Measurements from ENCODE around the gene THAP11. TPM values are rescaled to one million over a fixed set of nuclear protein-coding genes. Genes with fewer than 3 reads are reported as not detected.

THAP11 gene
- total RNA-seq: 25.7 and 28.1 TPM in 2 replicates

DNA sequence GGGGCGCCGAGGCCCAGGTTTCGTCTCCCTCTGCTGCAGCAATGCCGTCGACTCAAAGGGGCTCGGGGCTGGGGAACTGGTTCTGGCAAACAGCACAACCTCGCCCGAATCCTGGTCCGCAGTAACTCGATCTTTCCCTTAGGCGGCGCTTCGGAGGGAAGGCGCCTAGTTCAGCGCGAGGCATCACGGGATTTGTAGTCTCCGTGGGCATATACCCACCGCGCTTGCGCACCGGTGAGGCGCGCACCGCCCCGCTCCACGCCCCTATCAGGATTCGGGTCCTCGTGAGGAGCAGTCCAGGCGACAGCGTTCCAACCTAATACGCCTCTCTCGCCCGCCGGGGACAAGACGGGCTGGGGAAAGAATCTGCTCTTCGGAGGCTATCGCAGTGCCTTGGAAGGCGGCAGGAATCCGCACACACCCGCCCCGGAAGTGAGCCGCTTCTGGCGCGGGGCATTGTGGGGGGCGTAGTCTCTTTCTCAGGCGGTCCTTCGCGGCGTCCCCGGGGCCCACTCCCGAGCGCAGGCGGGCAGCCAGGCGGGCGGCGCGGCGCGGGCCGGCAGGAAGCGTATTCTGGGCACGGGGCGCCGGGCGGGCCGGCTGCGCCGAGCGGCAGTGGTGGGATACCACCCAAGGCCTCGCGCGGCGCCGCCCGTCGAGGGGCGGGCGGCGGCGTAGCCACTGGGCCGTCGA is at the start of gene THAP11:
Gene THAP11, plus strand, starts transcription at position 505 of the 693 bp plus-strand sequence. CDS start 235 bp downstream, outside the sequence.

DNA sequence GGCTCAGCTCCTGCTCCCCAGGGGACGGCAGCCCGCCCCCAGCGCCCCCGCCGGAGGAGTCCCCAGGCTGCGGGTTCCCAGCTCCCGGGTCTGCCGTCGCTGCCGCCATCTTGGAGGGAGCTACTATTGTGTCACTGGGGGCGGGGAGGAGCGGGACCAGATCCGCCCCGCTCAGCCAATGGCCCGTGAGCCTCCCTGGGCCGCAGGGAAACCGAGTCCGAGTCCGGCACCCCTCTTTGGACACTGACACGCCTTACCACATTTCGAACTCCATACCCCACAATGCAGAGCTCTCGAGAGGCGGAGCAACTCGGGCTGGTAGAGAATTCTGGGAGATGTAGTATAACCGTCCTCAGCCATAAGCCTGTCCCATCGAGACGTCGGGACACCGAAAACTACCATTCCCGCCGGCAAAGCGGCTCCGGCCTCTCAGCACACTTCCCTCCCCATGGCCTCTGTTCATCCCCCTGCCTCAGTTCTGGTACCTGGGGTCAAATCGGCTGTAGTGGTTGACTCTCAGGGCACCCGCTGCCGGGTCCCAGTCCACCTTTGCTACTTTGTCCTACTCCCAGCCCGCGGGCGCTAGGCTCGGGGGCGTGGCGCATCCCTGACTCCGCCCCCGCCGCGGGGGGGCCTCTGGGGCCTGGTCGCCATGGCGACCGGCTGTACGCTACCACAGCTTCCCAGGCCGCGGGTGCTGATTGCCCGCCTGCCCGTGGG is 35.5 kb upstream of the THAP11 start, which contains the start of the genes RANBP10 and TSNAXIP1:
Gene RANBP10, minus strand, starts transcription at position 133 of the 720 bp plus-strand sequence. Its CDS starts 24 bp downstream, at position 109.
Gene TSNAXIP1, plus strand, starts transcription at position 462 of the 720 bp plus-strand sequence. CDS start 261 bp downstream, outside the sequence.

DNA sequence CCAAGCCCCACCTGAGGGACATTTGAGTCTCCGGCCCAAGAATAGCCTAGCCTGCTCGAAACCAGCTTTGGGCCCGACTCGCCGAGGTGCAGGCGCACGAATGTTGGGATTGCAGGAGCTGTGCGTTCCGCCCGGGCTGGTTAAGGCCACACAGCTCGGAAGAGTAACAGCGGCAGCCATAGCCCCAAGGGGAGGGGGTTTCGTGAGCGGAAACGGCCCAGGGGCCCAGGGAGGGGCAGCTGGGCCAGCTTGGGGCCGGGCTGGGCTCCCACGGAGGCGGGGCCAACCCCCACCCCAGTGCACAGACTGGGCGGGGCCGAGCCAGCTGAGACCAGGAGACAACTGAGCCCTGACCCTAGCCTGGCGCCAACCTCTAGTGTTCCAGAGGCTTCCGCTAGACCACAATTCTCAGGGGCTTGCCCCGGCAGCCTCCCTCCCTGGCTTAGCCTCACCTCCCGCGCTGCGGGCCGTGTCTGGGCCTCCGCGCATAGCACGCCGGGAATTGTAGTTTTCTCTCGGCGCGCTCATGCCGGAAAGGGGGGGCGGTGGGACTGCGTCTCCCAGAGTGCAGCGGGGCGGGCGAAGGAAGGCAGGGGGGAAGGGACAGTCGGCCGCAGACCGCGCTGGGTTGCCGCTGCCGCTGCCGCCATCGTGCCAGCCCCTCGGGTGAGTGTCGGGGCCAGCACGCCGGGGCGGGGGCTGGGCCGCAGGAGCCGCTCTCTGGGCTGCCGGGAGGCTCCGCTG is 4.4 kb downstream of the THAP11 start, which contains the start of gene NUTF2:
Gene NUTF2, plus strand, starts transcription at position 614 of the 744 bp plus-strand sequence. CDS start 18,198 bp downstream, outside the sequence.

GRCh38 chr16:67847064-67847861 is 5.1 kb downstream of the THAP11 start, which contains the start of gene CENPT:
Gene CENPT (minus strand): TSS chr16:67847693. CDS start chr16:67833859, 13,834 bp downstream.

GRCh38 chr16:67872631-67873434 is 30.7 kb downstream of the THAP11 start, which contains the start of gene EDC4:
Gene EDC4 (plus strand): TSS chr16:67873052. CDS start chr16:67873262, 210 bp downstream.

DNA sequence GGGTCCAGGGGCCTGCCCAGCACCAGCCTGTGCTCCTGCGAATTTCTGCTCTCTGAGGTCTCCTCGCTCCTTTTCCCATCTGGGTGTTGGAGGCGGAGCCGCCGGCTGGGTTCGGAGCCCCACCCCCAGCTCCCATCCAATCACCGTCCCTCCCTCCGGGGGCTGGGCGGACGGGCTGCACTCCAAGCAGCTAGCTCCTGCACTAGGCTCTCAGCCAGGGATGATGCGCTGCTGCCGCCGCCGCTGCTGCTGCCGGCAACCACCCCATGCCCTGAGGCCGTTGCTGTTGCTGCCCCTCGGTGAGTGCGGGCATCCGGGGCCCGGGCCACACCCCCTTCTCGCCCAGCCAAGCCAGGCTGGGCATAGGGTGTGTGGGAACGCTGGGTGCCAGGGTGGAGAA is 42.6 kb downstream of the THAP11 start, which contains the start of gene NRN1L:
Gene NRN1L, plus strand, starts transcription at position 202 of the 400 bp plus-strand sequence. Its CDS starts 19 bp downstream, at position 221.

DNA sequence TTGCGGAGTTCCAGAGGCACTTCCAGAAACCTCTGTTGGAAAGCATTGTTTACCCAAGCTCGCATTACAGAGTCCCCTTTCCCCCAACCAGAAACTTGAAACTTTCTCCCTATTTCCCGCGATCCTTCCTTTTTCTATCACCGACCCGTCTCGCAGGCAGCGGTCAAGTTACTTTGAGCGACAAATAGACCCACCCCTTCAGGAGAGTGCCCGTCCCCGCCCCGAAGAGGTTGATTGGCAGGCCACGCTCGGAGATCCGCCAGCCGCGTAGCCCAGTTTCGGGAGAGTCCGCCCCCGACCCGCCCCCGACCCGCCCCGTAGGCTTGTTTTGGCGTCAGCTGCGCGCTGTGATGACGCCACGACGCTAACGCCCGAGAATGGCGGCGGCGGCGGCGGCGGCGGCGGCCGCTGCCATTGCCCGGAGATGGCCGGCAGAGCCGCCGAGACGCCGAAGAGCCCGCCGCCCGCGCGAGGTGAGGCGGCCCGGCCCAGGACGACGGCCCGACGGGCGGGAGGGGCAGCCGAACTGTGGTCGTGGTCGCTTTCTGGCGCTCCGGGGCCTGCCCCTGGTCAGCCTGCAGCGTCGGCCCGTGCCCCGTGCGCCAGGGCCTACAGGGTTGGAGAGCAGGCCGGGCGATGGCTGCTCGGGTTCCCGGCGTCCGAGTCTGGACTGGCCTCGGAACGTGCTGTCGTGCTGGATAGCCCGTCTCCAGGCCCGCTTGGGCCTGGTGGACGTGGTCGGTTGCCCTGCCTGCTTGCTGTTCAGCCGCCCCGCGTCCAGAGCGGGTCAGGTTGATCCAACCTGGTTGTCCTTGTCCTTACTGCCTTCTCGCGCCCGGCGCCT is 51.0 kb downstream of the THAP11 start, which contains the start of gene PSKH1:
Gene PSKH1, plus strand, starts transcription at position 356 of the 844 bp plus-strand sequence. CDS start 15,496 bp downstream, outside the sequence.

Small RNA genes within 50 kb of the gene (small RNA-seq; reads per million reads assigned to genes)
- gene AC040162.2: not detected
- not detected for gene NRN1L

Other genes with a start within 250 kb of the THAP11 start
- gene CARMIL2, start 197.2 kb upstream of the THAP11 start, total RNA-seq: 0.67 and 1.3 TPM in 2 replicates
- gene ACD, start 182.1 kb upstream of the THAP11 start, total RNA-seq: 25.4 and 28.4 TPM in 2 replicates
- gene PARD6A, start 181.4 kb upstream of the THAP11 start, total RNA-seq: 1.3 and 2.2 TPM in 2 replicates
- gene ENKD1, start 175.6 kb upstream of the THAP11 start, total RNA-seq: 9.6 and 21.2 TPM in 2 replicates
- gene C16orf86, start 175.5 kb upstream of the THAP11 start, total RNA-seq: 2.0 and 2.4 TPM in 2 replicates
- gene GFOD2, start 123.0 kb upstream of the THAP11 start, total RNA-seq: 52.3 and 53.9 TPM in 2 replicates
- 11.2 and 15.4 TPM in 2 replicates for gene RANBP10, start 35.8 kb upstream of the THAP11 start, total RNA-seq
- 0.33 and 0.67 TPM in 2 replicates for gene TSNAXIP1, start 35.4 kb upstream of the THAP11 start, total RNA-seq
- gene NUTF2, start 4.6 kb downstream of the THAP11 start, total RNA-seq: 258 and 586 TPM in 2 replicates
- 30.4 and 30.5 TPM in 2 replicates for gene CENPT, start 5.4 kb downstream of the THAP11 start, total RNA-seq
- 81.1 and 84.6 TPM in 2 replicates for gene EDC4, start 30.7 kb downstream of the THAP11 start, total RNA-seq
- gene NRN1L, start 42.6 kb downstream of the THAP11 start, total RNA-seq: not detected in 2 replicates
- 21.9 and 26.1 TPM in 2 replicates for gene PSKH1, start 50.9 kb downstream of the THAP11 start, total RNA-seq
- gene CTRL, start 89.5 kb downstream of the THAP11 start, total RNA-seq: 0.57 and 0.65 TPM in 2 replicates
- 31.0 and 46.1 TPM in 2 replicates for gene PSMB10, start 94.5 kb downstream of the THAP11 start, total RNA-seq
- gene LCAT, start 101.8 kb downstream of the THAP11 start, total RNA-seq: 4.8 and 5.2 TPM in 2 replicates
- gene SLC12A4, start 126.3 kb downstream of the THAP11 start, total RNA-seq: 52.6 and 75.8 TPM in 2 replicates
- not detected in 2 replicates for gene DPEP3, start 138.2 kb downstream of the THAP11 start, total RNA-seq
- gene DPEP2, start 157.2 kb downstream of the THAP11 start, total RNA-seq: under 0.01 and 0.57 TPM in 2 replicates
- gene DPEP2NB, start 173.6 kb downstream of the THAP11 start, total RNA-seq: not detected in 2 replicates
- 14.9 and 17.6 TPM in 2 replicates for gene DDX28, start 180.9 kb downstream of the THAP11 start, total RNA-seq
- gene DUS2, start 181.0 kb downstream of the THAP11 start, total RNA-seq: 17.8 and 20.6 TPM in 2 replicates
- gene NFATC3, start 243.1 kb downstream of the THAP11 start, total RNA-seq: 35.4 and 35.6 TPM in 2 replicates